B cell (primary cell): Measurements from ENCODE around the gene OOSP1. TPM values are rescaled to one million over a fixed set of nuclear protein-coding genes. Genes with fewer than 3 reads are reported as not detected.

Source experiments
- ATAC-seq: fragments of 200-7000 bp; cut with Tn5 transposase; one replicate; pipeline ENCODE4 v1.10.0; 2021; ENCODE audit warnings: low read depth, mild to moderate bottlenecking, moderate number of reproducible peaks, moderate library complexity
- CTCF ChIA-PET: fragments of 350-600 bp; sonication (Branson Sonifier 250); formaldehyde crosslinking; loops from one replicate; lab custom pipeline; 2021; ENCODE audit warnings: antibody characterized with exemption, inconsistent platforms; lab: Charles Lee
- POLR2A ChIA-PET: fragments of 350-600 bp; sonication (Branson Sonifier 250); formaldehyde crosslinking; loops from one replicate; lab custom pipeline; 2021; ENCODE audit warnings: antibody characterized with exemption; lab: Charles Lee
- DNase-seq: peaks from one replicate; pipeline ENCODE4 v3.0.0; 2013
- H2AFZ ChIP-seq: 2 replicates; pipeline ENCODE4 v1.6.1; 2012; ENCODE audit warnings: mild to moderate bottlenecking, low read depth, low read length; ENCODE audit not compliant: insufficient read depth, poor library complexity, severe bottlenecking
- H3K27ac ChIP-seq, 2 donors: 1 replicate in 1 of 2; 2 replicates in 1 of 2; pipeline ENCODE4 v1.5.1; 2012 to 2013; ENCODE audit warnings: low read length in 2 of 2, mild to moderate bottlenecking in 2 of 2, moderate library complexity in 1 of 2
- H3K27me3 ChIP-seq, 4 experiments: fragments of 200-600 bp in 1 of 4; sonication (generic) in 1 of 4; replicated peaks in 1 of 4; 1 replicate in 2 of 4; 2 replicates in 2 of 4; pipeline versions ENCODE4 v1.6.1 to v1.7.0; 2013 to 2016; ENCODE audit warnings: low read length in 3 of 4, mild to moderate bottlenecking in 2 of 4, mixed read lengths in 1 of 4, moderate library complexity in 1 of 4; ENCODE audit not compliant: insufficient read depth in 4 of 4, control insufficient read depth in 3 of 4; ENCODE audit errors: control extremely low read depth in 1 of 4
- H3K36me3 ChIP-seq, 2 experiments: replicated peaks in 1 of 2; 1 replicate in 1 of 2; 2 replicates in 1 of 2; pipeline versions ENCODE4 v1.6.1 to v1.7.1; 2013; ENCODE audit warnings: low read length in 1 of 2; ENCODE audit not compliant: insufficient read depth in 2 of 2, control insufficient read depth in 1 of 2; ENCODE audit errors: control extremely low read depth in 1 of 2, extremely low read depth in 1 of 2
- H3K4me1 ChIP-seq, 2 donors: fragments of 200-600 bp in 1 of 2; sonication (generic) in 1 of 2; 1 replicate in 1 of 2; 2 replicates in 1 of 2; pipeline versions ENCODE4 v1.5.1 to v1.6.1; 2013 to 2017; ENCODE audit warnings: low read length in 2 of 2; ENCODE audit not compliant: control insufficient read depth in 2 of 2, insufficient read depth in 2 of 2
- H3K4me2 ChIP-seq: replicated peaks from 2 replicates; pipeline ENCODE3; 2012; ENCODE audit warnings: mild to moderate bottlenecking, low read depth, low read length; ENCODE audit not compliant: poor library complexity, severe bottlenecking
- H3K4me3 ChIP-seq, 5 experiments: fragments of 200-600 bp in 1 of 5; sonication (generic) in 1 of 5; 1 replicate in 3 of 5; 2 replicates in 2 of 5; pipeline versions ENCODE4 v1.5.1 to v1.7.0; 2011 to 2016; ENCODE audit warnings: low read length in 4 of 5, mild to moderate bottlenecking in 4 of 5, low read depth in 2 of 5, control low read depth in 1 of 5, moderate library complexity in 1 of 5; ENCODE audit not compliant: insufficient read depth in 1 of 5; ENCODE audit errors: control extremely low read depth in 1 of 5, extremely low read depth in 1 of 5
- H3K79me2 ChIP-seq: fragments of 200-600 bp; sonication (generic); one replicate; pipeline ENCODE4 v1.6.0; 2016; ENCODE audit warnings: low read length; ENCODE audit not compliant: control insufficient read depth, insufficient read depth
- H3K9ac ChIP-seq: fragments of 200-600 bp; sonication (generic); 2 replicates; pipeline ENCODE4 v1.6.1; 2017; ENCODE audit warnings: mild to moderate bottlenecking, low read length, moderate library complexity
- H3K9me3 ChIP-seq, 3 donors: one replicate each; pipeline versions ENCODE4 v1.6.1 to v1.7.1; 2013; ENCODE audit warnings: low read length in 2 of 3; ENCODE audit not compliant: control insufficient read depth in 2 of 3, insufficient read depth in 1 of 3; ENCODE audit errors: control extremely low read depth in 1 of 3
- H4K20me1 ChIP-seq: 2 replicates; pipeline ENCODE4 v1.6.0; 2012; ENCODE audit warnings: mild to moderate bottlenecking, low read length; ENCODE audit not compliant: insufficient read depth, control insufficient read depth, poor library complexity, severe bottlenecking
- H3K27ac Mint-ChIP-seq: one replicate; pipeline ENCODE4 v1.8.0; 2021; ENCODE audit warnings: mixed read lengths
- H3K27me3 Mint-ChIP-seq: one replicate; pipeline ENCODE4 v1.8.0; 2021; ENCODE audit warnings: mixed read lengths
- H3K4me1 Mint-ChIP-seq: one replicate; pipeline ENCODE4 v1.8.0; 2021; ENCODE audit warnings: mixed read lengths
- H3K4me3 Mint-ChIP-seq: one replicate; pipeline ENCODE4 v1.8.0; 2021; ENCODE audit warnings: mixed read lengths
- H3K9me3 Mint-ChIP-seq: one replicate; pipeline ENCODE4 v1.8.0; 2022; ENCODE audit warnings: mixed read lengths; ENCODE audit not compliant: insufficient read depth
- EZH2 ChIP-seq: IDR thresholded peaks from 2 replicates; pipeline ENCODE4 v1.6.1; 2012; ENCODE audit warnings: borderline replicate concordance, low read depth, mild to moderate bottlenecking, moderate library complexity, low read length; ENCODE audit not compliant: insufficient read depth, poor library complexity, severe bottlenecking
- WGBS: methylation state at CpG from one replicate; pipeline ENCODE4 v1.1.5; 2013; ENCODE audit warnings: missing lambda C conversion rate; ENCODE audit not compliant: insufficient coverage; 5-methylcytosine and 5-hydroxymethylcytosine counted together
- intact Hi-C: fragments of 100-400 bp; cut with micrococcal nuclease; formaldehyde crosslinking; loops from one replicate; pipeline ENCODE4 v1.10.0; 2022
- polyA plus RNA-seq: library from polyadenylated mRNA; depleted of rRNA; stranded (reverse); fragments of >200 nt; gene quantifications from 2 replicates; pipeline ENCODE4 v1.2.3, GENCODE V29; 2012
- total RNA-seq, 2 donors: library from RNA; stranded (reverse); fragments of 120-200 nt in 1 of 2; gene quantifications; 1 replicate in 1 of 2; 2 replicates in 1 of 2; pipeline versions ENCODE4 v1.2.3 to v1.2.4, GENCODE V29; 2013 to 2022
- TF ChIP-seq, protein P1 (sequence below): fragments of 200-600 bp; IDR thresholded peaks from one replicate; pipeline ENCODE4 v1.8.0; 2022; ENCODE audit warnings: antibody characterized with exemption, mild to moderate bottlenecking

Gene OOSP1
- total and polyA plus RNA-seq, 2 donors (not counting 1 experiment from before 2014, with no cell fraction given) = not detected

DNA sequence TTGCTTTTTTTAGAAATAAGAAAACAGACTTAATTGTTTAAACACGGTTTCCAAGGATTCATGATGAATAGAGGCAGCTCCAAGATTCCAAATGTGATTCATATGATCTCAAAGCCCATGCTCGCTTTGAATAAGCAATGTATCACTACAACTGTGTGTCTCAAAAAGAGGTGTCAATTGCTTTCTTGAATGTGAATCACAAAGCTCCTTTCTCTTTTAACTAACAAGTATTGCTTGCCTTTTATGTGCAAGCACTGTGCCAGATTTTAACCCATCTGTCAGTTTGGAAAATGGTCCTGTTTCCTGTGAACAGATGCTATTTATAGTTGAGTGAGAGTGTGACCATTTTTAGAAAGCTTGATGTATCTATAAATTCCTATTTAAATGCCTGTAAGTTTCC lies 6.5 kb downstream of the OOSP1 start:
- 60% methylated on average over 2 of the region's 2 CpGs for WGBS
- no peak overlapping the region for H3K4me2 ChIP-seq
- H3K4me1 ChIP-seq = no peaks in the 10 kb centered on the region
- no peak overlapping the region for H3K27ac ChIP-seq
- Mint-ChIP-seq H3K9me3 (no peaks in the 10 kb centered on the region), H3K4me3 (no peak overlapping the region), H3K27me3 (peaks cover 29% of the 10 kb centered on the region), H3K4me1 (no peaks in the 10 kb centered on the region), H3K27ac (no peak overlapping the region)
- no peaks in the 10 kb centered on the region for H3K36me3 ChIP-seq
- DNase-seq = no peak
- intact Hi-C loops = no loop called here
- H3K9ac ChIP-seq = no peak overlapping the region
- POLR2A ChIA-PET = no interaction called here
- no peak for ATAC-seq
- no peaks in the 10 kb centered on the region for H3K79me2 ChIP-seq
- no peak overlapping the region for H3K4me3 ChIP-seq
- peaks cover 0 to 6% (median 0%) of the 10 kb centered on the region in 4 experiments for H3K27me3 ChIP-seq
- CTCF ChIA-PET = no interaction called here
- TF ChIP-seq, protein P1, sequence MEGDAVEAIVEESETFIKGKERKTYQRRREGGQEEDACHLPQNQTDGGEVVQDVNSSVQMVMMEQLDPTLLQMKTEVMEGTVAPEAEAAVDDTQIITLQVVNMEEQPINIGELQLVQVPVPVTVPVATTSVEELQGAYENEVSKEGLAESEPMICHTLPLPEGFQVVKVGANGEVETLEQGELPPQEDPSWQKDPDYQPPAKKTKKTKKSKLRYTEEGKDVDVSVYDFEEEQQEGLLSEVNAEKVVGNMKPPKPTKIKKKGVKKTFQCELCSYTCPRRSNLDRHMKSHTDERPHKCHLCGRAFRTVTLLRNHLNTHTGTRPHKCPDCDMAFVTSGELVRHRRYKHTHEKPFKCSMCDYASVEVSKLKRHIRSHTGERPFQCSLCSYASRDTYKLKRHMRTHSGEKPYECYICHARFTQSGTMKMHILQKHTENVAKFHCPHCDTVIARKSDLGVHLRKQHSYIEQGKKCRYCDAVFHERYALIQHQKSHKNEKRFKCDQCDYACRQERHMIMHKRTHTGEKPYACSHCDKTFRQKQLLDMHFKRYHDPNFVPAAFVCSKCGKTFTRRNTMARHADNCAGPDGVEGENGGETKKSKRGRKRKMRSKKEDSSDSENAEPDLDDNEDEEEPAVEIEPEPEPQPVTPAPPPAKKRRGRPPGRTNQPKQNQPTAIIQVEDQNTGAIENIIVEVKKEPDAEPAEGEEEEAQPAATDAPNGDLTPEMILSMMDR = no peak
- no peaks in the 10 kb centered on the region for H3K9me3 ChIP-seq
- H2AFZ ChIP-seq = no peak overlapping the region
- H4K20me1 ChIP-seq = no peaks in the 10 kb centered on the region

DNA sequence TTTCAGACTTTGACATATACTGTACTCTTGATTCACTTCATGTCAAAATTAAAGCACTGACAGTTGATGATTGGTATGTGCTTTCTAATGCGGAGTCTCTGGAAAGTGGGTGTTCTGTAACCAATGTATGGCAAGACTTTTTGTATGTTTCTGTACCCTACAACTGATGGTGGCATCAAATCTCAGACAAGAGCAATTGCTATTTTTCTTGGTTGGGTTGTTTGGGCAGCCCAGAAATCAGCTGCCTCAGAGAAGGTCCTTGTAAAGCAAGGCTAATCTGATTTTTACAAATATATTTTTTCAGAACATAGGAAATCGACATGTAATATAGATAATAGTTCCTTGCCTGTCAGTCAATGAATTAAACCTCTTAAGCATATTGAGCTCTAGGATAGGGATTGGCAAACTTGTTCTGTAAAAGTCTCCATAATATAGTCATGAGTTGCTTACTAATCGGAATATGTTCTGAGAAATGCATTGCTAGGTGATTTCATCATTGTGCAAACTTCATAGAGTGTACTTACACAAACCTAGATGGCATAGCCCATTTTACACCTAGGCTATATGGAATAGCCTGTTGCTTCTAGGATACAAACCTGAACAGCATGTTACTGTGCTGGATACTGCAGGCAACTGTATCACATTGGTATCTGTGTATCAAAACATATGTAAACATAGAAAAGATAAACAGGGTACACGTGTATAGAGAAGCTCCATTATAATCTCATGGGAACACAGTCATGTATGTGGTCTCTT lies 15.4 kb downstream of the OOSP1 start:
- H3K4me3 ChIP-seq = no peak overlapping the region
- no peak overlapping the region for H2AFZ ChIP-seq
- DNase-seq (no peak), ATAC-seq (no peak)
- no peak for TF ChIP-seq EZH2
- TF ChIP-seq, protein P1 = no peak
- H3K4me1 Mint-ChIP-seq = no peaks in the 10 kb centered on the region
- no peak overlapping the region for H3K27ac Mint-ChIP-seq
- H3K9me3 Mint-ChIP-seq = no peaks in the 10 kb centered on the region
- H3K27ac ChIP-seq = no peak overlapping the region
- peaks cover 21% of the 10 kb centered on the region for H3K27me3 Mint-ChIP-seq
- H3K4me2 ChIP-seq = no peak overlapping the region
- no peaks in the 10 kb centered on the region for H3K4me1 ChIP-seq
- ChIA-PET CTCF (no interaction called here), POLR2A (no interaction called here)
- intact Hi-C loops = no loop called here
- H3K79me2 ChIP-seq = no peaks in the 10 kb centered on the region
- H3K27me3 ChIP-seq = no peaks in the 10 kb centered on the region
- no peak overlapping the region for H3K9ac ChIP-seq
- H3K9me3 ChIP-seq = no peaks in the 10 kb centered on the region
- H3K36me3 ChIP-seq = no peaks in the 10 kb centered on the region
- 100% methylated on average over 1 of the region's 4 CpGs for WGBS
- H4K20me1 ChIP-seq = no peaks in the 10 kb centered on the region
- no peak overlapping the region for H3K4me3 Mint-ChIP-seq
